ENCODE measurements around the gene KRTAP5-9.
"Not testable (repeated sequence)": the region's sequence is repeated elsewhere in the genome, so short reads cannot be mapped to it uniquely, and the experiment has no call there.

KRTAP5-9 gene

GRCh38 chr11:71564430-71564829 is 16.2 kb downstream of the KRTAP5-9 start:
- no peak overlapping the region for H3K27ac ChIP-seq
- DNase-seq (ENCODE audit: low spot score) = no peak
- H3K4me3 ChIP-seq = no peak overlapping the region
- TF ChIP-seq CTCF (IDR thresholded peaks at IDR 0.05) = no peak

GRCh38 chr11:71565263-71565662 is 17.0 kb downstream of the KRTAP5-9 start, which contains the start of gene KRTAP5-10:
TSS of gene KRTAP5-10 (plus strand) at chr11:71565563. CDS start at chr11:71565588, 25 bp downstream.
- TF ChIP-seq CTCF (IDR thresholded peaks at IDR 0.05) = no peak
- H3K4me3 ChIP-seq = no peak within 1 kb of the TSS
- no peak within 1 kb of the TSS for H3K27ac ChIP-seq
- no peak for DNase-seq (ENCODE audit: low spot score)

GRCh38 chr11:71566081-71566620 is 17.9 kb downstream of the KRTAP5-9 start:
- H3K27ac ChIP-seq = no peak overlapping the region
- no peak for DNase-seq (ENCODE audit: low spot score)
- no peak for TF ChIP-seq CTCF (IDR thresholded peaks at IDR 0.05)
- H3K4me3 ChIP-seq = no peak overlapping the region

GRCh38 chr11:71566626-71567599 is 18.7 kb downstream of the KRTAP5-9 start:
- H3K4me3 ChIP-seq; H3K27ac ChIP-seq; DNase-seq (ENCODE audit: low spot score): not testable (repeated sequence)

- H3K27ac ChIP-seq; H3K4me3 ChIP-seq; DNase-seq (ENCODE audit: low spot score): not testable (repeated sequence)
Measured at GRCh38 chr11:71567633-71568032, 19.4 kb downstream of the KRTAP5-9 start.

- DNase-seq (ENCODE audit: low spot score) = no peak
- no peak for TF ChIP-seq CTCF (IDR thresholded peaks at IDR 0.05)
- Histone ChIP-seq H3K4me3 (no peak overlapping the region), H3K27ac (no peak overlapping the region)
Measured at GRCh38 chr11:71568704-71569349, 20.6 kb downstream of the KRTAP5-9 start.

- not testable (repeated sequence) for H3K27ac ChIP-seq; DNase-seq (ENCODE audit: low spot score); H3K4me3 ChIP-seq
Measured at GRCh38 chr11:71571101-71571850, 23.1 kb downstream of the KRTAP5-9 start.

GRCh38 chr11:71572811-71573210 is 24.6 kb downstream of the KRTAP5-9 start:
- DNase-seq (ENCODE audit: low spot score) = no peak
- Histone ChIP-seq H3K27ac (no peak overlapping the region), H3K4me3 (no peak overlapping the region)
- no peak for TF ChIP-seq CTCF (IDR thresholded peaks at IDR 0.05)

All from coronary artery (tissue), 2 donors.